ENCODE measurements around the gene PKNOX2. TPM values are rescaled to one million over a fixed set of nuclear protein-coding genes. Genes with fewer than 3 reads are reported as not detected.

PKNOX2 gene
- total RNA-seq, 1 experiment from 2014 or later, result 3.7 TPM

- ATAC-seq, result peak; percentile 57
- Mint-ChIP-seq H3K9me3 (no peaks in the 10 kb centered on the region), H3K36me3 (no peaks in the 10 kb centered on the region), H3K4me3 (no peak overlapping the region), H3K27me3 (ENCODE audit: low read depth) (peaks cover 20% of the 10 kb centered on the region), H3K27ac (no peak overlapping the region), H3K4me1 (peaks cover 57% of the 10 kb centered on the region)
- ChIA-PET POLR2A (interaction anchor here (0.6 to 1.1 kb wide), 3 partner anchors 46 to 147 kb away, joined by 3 to 4 read pairs (median 3); no protein-coding TSS in a partner anchor), CTCF (interaction anchor here (0.5 to 7.4 kb wide), 94 partner anchors 7 to 558 kb away, joined by 3 to 96 read pairs (median 5); partner anchors contain the start of genes PKNOX2, PUS3, SLC37A2 and TMEM218)
- no peak for TF ChIP-seq ATF3 (CRISPR knock-in tag; conservative IDR thresholded peaks at IDR 0.05)
- TF ChIP-seq CTCF (IDR thresholded peaks at IDR 0.05), result peak; percentile 77
- DNase-seq (ENCODE audit: low spot score), result peak; percentile 82
These were observed 181.0 kb downstream of the PKNOX2 start for GRCh38 chr11:125345421-125346178.

- peaks cover 57% of the 10 kb centered on the region for H3K4me1 Mint-ChIP-seq
- ATAC-seq (no peak), DNase-seq (ENCODE audit: low spot score) (no peak)
- peaks cover 20% of the 10 kb centered on the region for H3K27me3 Mint-ChIP-seq (ENCODE audit: low read depth)
- no peaks in the 10 kb centered on the region for H3K36me3 Mint-ChIP-seq
- no peaks in the 10 kb centered on the region for H3K9me3 Mint-ChIP-seq
- H3K27ac Mint-ChIP-seq, result no peak overlapping the region
- ChIA-PET POLR2A (interaction anchor here (0.7 to 0.9 kb wide), 2 partner anchors 81 to 222 kb away, joined by 3 to 4 read pairs; no protein-coding TSS in a partner anchor), CTCF (interaction anchor here (0.5 to 7.4 kb wide), 95 partner anchors 8 to 557 kb away, joined by 3 to 96 read pairs (median 5); partner anchors contain the start of genes PKNOX2, PUS3, SLC37A2 and TMEM218)
- no peak overlapping the region for H3K4me3 Mint-ChIP-seq
- TF ChIP-seq FOXJ3 (CRISPR knock-in tag; IDR thresholded peaks at IDR 0.05; ENCODE audit: borderline replicate concordance) (no peak), CTCF (IDR thresholded peaks at IDR 0.05) (no peak), TEAD4 (CRISPR knock-in tag; IDR thresholded peaks at IDR 0.05) (no peak), USF1 (CRISPR knock-in tag; IDR thresholded peaks at IDR 0.05) (no peak), ZMAT4 (CRISPR knock-in tag; IDR thresholded peaks at IDR 0.05) (no peak), ATF3 (CRISPR knock-in tag; conservative IDR thresholded peaks at IDR 0.05) (no peak), RORB (CRISPR knock-in tag; IDR thresholded peaks at IDR 0.05) (no peak), OVOL2 (CRISPR knock-in tag; IDR thresholded peaks at IDR 0.05; ENCODE audit: borderline replicate concordance) (no peak), GTF2I (CRISPR knock-in tag; conservative IDR thresholded peaks at IDR 0.05) (no peak), MLX (CRISPR knock-in tag; IDR thresholded peaks at IDR 0.05) (no peak), AR (CRISPR knock-in tag; IDR thresholded peaks at IDR 0.05) (no peak), IRF2 (CRISPR knock-in tag; IDR thresholded peaks at IDR 0.05; ENCODE audit: borderline replicate concordance, low read depth) (no peak), ATF1 (CRISPR knock-in tag; IDR thresholded peaks at IDR 0.05) (no peak), CREB1 (CRISPR knock-in tag; IDR thresholded peaks at IDR 0.05) (no peak), PREB (CRISPR knock-in tag; IDR thresholded peaks at IDR 0.05; ENCODE audit: borderline replicate concordance) (no peak), E2F1 (CRISPR knock-in tag; IDR thresholded peaks at IDR 0.05) (no peak), NR3C1 (CRISPR knock-in tag; conservative IDR thresholded peaks at IDR 0.05; ENCODE audit: low read depth) (no peak)
These were observed 181.6 kb downstream of the PKNOX2 start for GRCh38 chr11:125346179-125346530.

Data from WTC11 (cell line).